K562 (cell line): ENCODE results near the gene TMEM53. TPM values are rescaled to one million over a fixed set of nuclear protein-coding genes. Genes with fewer than 3 reads are reported as not detected.

Experiments
- BMI1 ChIP-seq: fragments of 150-350 bp; IDR thresholded peaks from 2 replicates; pipeline ENCODE4 v1.6.1; 2014; ENCODE audit warnings: low read length
- CBFA2T3 ChIP-seq: fragments of 450-650 bp; IDR thresholded peaks from 2 replicates; pipeline ENCODE4 v1.6.1; 2017
- CHD1 ChIP-seq: fragments of 200-600 bp; sonication (generic); IDR thresholded peaks from one replicate; pipeline ENCODE4 v1.6.1; 2012; ENCODE audit warnings: mild to moderate bottlenecking, moderate library complexity, low read length, inconsistent platforms
- E2F1 ChIP-seq: sonication (generic); formaldehyde crosslinking; IDR thresholded peaks from 2 replicates; pipeline ENCODE4 v1.8.1; 2023; ENCODE audit warnings: mild to moderate bottlenecking, missing genetic modification reagents, moderate library complexity
- EZH2 ChIP-seq: IDR thresholded peaks from 2 replicates; pipeline ENCODE4 v1.6.1; 2012; ENCODE audit warnings: low read depth, mild to moderate bottlenecking, inconsistent platforms, low read length, borderline replicate concordance
- GTF2E2 ChIP-seq: fragments of 200-800 bp; sonication (Bioruptor generic); IDR thresholded peaks from 2 replicates; pipeline ENCODE4 v1.6.1; 2016; ENCODE audit warnings: missing genetic modification characterization, missing compliant biosample characterization
- KAT8 ChIP-seq: fragments of 450-650 bp; IDR thresholded peaks from 2 replicates; pipeline ENCODE4 v1.6.1; 2016; ENCODE audit warnings: low read depth, mild to moderate bottlenecking
- KLF13 ChIP-seq: fragments of 450-650 bp; IDR thresholded peaks from 2 replicates; pipeline ENCODE4 v1.6.1; 2016; ENCODE audit warnings: missing genetic modification characterization, low read depth, mild to moderate bottlenecking, missing compliant biosample characterization, moderate library complexity, borderline replicate concordance
- NFIC ChIP-seq: fragments of 450-650 bp; IDR thresholded peaks from 2 replicates; pipeline ENCODE4 v1.6.1; 2017; ENCODE audit warnings: mild to moderate bottlenecking, inconsistent platforms
- NRF1 ChIP-seq, 2 experiments: fragments of 450-650 bp; IDR thresholded peaks in 1 of 2; conservative IDR thresholded peaks in 1 of 2; 2 replicates each; pipeline ENCODE4 v1.6.1; 2014; ENCODE audit warnings: mild to moderate bottlenecking in 2 of 2
- POLR2AphosphoS2 ChIP-seq: IDR thresholded peaks from 2 replicates; pipeline ENCODE4 v1.6.1; 2012; ENCODE audit warnings: low read length, improper control_type of control experiment
- TFAP4 ChIP-seq: sonication (generic); formaldehyde crosslinking; IDR thresholded peaks from 2 replicates; pipeline ENCODE4 v1.8.0; 2022; ENCODE audit warnings: missing genetic modification reagents, mild to moderate bottlenecking, moderate library complexity, borderline replicate concordance
- THAP7 ChIP-seq: fragments of 250-450 bp; sonication (Bioruptor Pico); IDR thresholded peaks from 2 replicates; pipeline ENCODE4 v1.5.0; 2021
- ZBTB12 ChIP-seq: fragments of 250-450 bp; sonication (Bioruptor Pico); IDR thresholded peaks from 2 replicates; pipeline ENCODE4 v1.4.0; 2020
- ZBTB40 ChIP-seq, 2 experiments: fragments of 450-650 bp in 1 of 2; sonication (generic) in 1 of 2; formaldehyde crosslinking in 1 of 2; IDR thresholded peaks; 2 replicates each; pipeline versions ENCODE4 v1.7.1 to v1.9.0; 2016 to 2022; ENCODE audit warnings: inconsistent platforms in 1 of 2, mild to moderate bottlenecking in 1 of 2, missing genetic modification reagents in 1 of 2
- ZNF134 ChIP-seq: fragments of 250-450 bp; sonication (Bioruptor Pico); conservative IDR thresholded peaks from 2 replicates; pipeline ENCODE4 v1.4.0; 2020
- polyA plus RNA-seq, 8 experiments: library from polyadenylated mRNA; depleted of rRNA in 4 of 8; stranded (reverse) in 5 of 8; unstranded in 3 of 8; fragments of >200 nt; fragmentation: Nextera tagmentation in 2 of 8; fragmentation: Illumina TruSeq in 1 of 8; extraction: Ambion mirVana in 2 of 8; extraction: Trizol in 1 of 8; gene quantifications; 2 replicates each; pipeline versions ENCODE4 v1.2.1 to v1.2.3, GENCODE V29; 2011 to 2014; ENCODE audit warnings: inconsistent platforms in 1 of 8, missing spikeins in 1 of 8
- total RNA-seq, 7 experiments: library from RNA; depleted of rRNA in 6 of 7; stranded (reverse); fragments of >200 nt in 6 of 7; fragmentation: Illumina TruSeq in 2 of 7; extraction: Trizol in 2 of 7; gene quantifications; 2 replicates each; pipeline versions ENCODE4 v1.2.1 to v1.2.3, GENCODE V29; 2011 to 2021; ENCODE audit warnings: low replicate concordance in 1 of 7

Gene TMEM53
- total and polyA plus RNA-seq, 9 of the 15 experiments (the other 6 are each of a cell fraction or from before 2014, with no cell fraction given) = 0.23 to 3.7 (median 2.0) TPM

- TF ChIP-seq ZBTB40 (IDR thresholded peaks at IDR 0.05) (peak; percentile 41; the same call in 1 of the 2 replicates), ZBTB40 (CRISPR knock-in tag; IDR thresholded peaks at IDR 0.05) (no peak), TFAP4 (CRISPR knock-in tag) (peak; percentile 17; the same call in 1 of the 2 replicates), NFIC (peak; percentile 25; the same call in 1 of the 2 replicates), CBFA2T3 (peak; percentile 81), EZH2 (no peak), GTF2E2 (tag) (no peak), E2F1 (CRISPR knock-in tag) (no peak; the same call in 1 of the 2 replicates), ZNF134 (CRISPR knock-in tag) (no peak), NRF1 (conservative IDR thresholded peaks at IDR 0.05 in 1 of 2, IDR thresholded peaks at IDR 0.05 in 1 of 2) (0 out of 4 replicates have a peak, but pooled peaks of 1 of the 2 experiments have one; percentile 11), KLF13 (tag) (no peak), ZBTB12 (no peak), THAP7 (CRISPR knock-in tag) (no peak), CHD1 (no peak), KAT8 (no peak), BMI1 (peak; percentile 22; the same call in 1 of the 2 replicates), POLR2AphosphoS2 (no peak)
Observed at GRCh38 chr1:44632598-44632997, 41.7 kb downstream of the TMEM53 start (continued).
